HG03354 (cell line): ENCODE measurements around the gene CPA2.
"Not testable (repeated sequence)": the region's sequence is repeated elsewhere in the genome, so short reads cannot be mapped to it uniquely, and the experiment has no call there.

Experiments
- ATAC-seq: cut with Tn5 transposase; IDR thresholded peaks from one replicate; pipeline ENCODE4 v1.9.1; 2021; ENCODE audit warnings: mild to moderate bottlenecking; ENCODE audit not compliant: unreplicated experiment, poor library complexity, severe bottlenecking

CPA2 gene

DNA sequence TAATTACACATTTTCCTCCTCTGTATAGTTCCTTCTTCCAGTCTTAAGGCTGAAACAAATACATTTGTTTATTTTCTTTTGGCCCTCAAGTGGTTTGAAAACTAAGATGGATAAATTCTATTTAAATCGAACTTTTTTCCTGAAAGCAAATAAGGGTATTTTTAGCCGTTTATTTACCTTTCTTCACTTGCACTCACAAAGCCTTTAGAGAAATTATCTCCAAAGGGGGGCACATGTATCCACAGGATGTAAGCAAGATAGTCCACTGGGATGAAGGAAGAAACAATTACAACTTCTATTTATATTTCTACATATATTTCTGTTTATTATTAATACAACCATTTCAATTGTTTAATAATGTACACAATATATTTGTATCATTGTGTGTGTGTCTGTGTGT lies 36.5 kb downstream of the CPA2 start:
- ATAC-seq = no peak

- no peak for ATAC-seq
Measured at GRCh38 chr7:130303551-130303950, 36.9 kb downstream of the CPA2 start.

- no peak for ATAC-seq
Measured at GRCh38 chr7:130303982-130304381, 37.3 kb downstream of the CPA2 start.

DNA sequence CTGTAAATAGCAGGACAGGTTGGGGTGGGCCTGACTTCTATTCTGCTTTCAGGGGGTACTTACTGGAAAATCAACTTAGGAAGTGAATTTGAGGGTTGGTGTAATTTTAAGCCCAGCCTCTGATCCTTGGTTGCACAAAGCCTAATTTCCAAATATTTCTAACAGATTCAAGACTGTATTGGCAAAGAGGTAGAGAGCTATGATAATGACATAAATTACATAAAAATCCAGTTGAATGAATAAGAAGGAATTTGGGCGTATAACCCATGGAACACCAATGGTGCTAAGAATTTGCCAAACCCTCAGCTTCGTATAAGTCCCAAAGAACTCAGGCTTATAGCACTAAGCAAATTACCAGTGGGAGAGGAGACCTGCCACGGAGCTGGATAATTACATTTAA lies 38.2 kb downstream of the CPA2 start:
- ATAC-seq = no peak

GRCh38 chr7:130305433-130306042 lies 38.9 kb downstream of the CPA2 start:
- no peak for ATAC-seq

GRCh38 chr7:130309986-130310385 lies 43.3 kb downstream of the CPA2 start:
- ATAC-seq = no peak

- no peak for ATAC-seq
Measured at GRCh38 chr7:130314305-130314704, 47.6 kb downstream of the CPA2 start.

- no peak for ATAC-seq
Measured at GRCh38 chr7:130319541-130319940, 52.9 kb downstream of the CPA2 start.

GRCh38 chr7:130321542-130322229 lies 55.0 kb downstream of the CPA2 start:
- ATAC-seq = not testable (repeated sequence)

GRCh38 chr7:130322615-130323014 lies 56.0 kb downstream of the CPA2 start:
- ATAC-seq = no peak

- no peak for ATAC-seq
Measured at GRCh38 chr7:130324306-130324943, 57.8 kb downstream of the CPA2 start.

DNA sequence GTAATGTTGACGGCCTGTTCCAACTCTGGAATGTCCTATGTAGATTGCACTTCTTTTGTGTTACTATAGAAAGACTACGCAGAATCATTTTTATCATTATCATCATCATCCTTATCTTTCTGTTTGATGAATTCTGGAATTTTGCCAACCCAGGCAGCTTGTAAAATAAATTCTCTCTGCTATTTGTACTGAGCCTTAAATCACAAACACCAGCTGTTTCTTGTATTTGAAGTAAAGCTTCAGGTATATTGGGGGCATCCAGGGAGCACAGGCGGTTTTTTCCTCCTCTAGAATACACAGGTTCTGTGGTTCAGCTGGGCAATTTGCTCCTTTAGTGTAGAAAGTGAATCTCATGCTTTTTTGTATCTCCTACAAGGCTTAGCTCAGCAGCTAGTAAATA lies 63.0 kb downstream of the CPA2 start:
- no peak for ATAC-seq

GRCh38 chr7:130332259-130333053 lies 65.8 kb downstream of the CPA2 start:
- ATAC-seq = no peak

- no peak for ATAC-seq
Measured at GRCh38 chr7:130333832-130334231, 67.2 kb downstream of the CPA2 start.

DNA sequence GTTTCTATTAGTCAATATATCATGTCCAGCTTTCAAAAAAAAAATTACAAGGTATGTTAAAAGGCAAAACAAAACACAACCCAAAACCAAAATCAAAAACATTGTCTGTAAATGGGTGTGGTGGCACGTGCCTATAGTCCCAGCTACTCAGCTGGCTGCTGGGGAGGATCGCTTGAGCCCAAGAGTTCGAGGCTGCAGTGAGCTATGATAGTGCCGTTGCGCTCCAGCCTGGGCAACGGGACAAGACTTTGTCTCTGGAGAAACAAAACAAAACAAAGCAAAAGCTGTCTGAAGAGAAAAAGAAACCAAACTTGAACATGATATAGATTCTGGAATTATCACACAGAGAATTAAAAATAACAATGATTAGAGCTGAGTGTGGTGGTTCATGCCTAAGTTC lies 67.6 kb downstream of the CPA2 start:
- ATAC-seq = no peak

- no peak for ATAC-seq
Measured at GRCh38 chr7:130337410-130337971, 70.8 kb downstream of the CPA2 start.

GRCh38 chr7:130338233-130338632 lies 71.6 kb downstream of the CPA2 start:
- ATAC-seq = no peak
